Heart left ventricle (tissue), 13 donors: Measurements from ENCODE around the gene F8.

Experiments
- POLR2A ChIP-seq, 2 donors: fragments of 450-650 bp; IDR thresholded peaks; one replicate each; pipeline ENCODE4 v1.6.1; 2017; ENCODE audit warnings: antibody characterized with exemption in 2 of 2, mild to moderate bottlenecking in 2 of 2, moderate library complexity in 2 of 2
- TF ChIP-seq, protein P1 (sequence below), 12 donors: fragments of 200-600 bp; sonication (generic) in 4 of 12; IDR thresholded peaks; one replicate each; pipeline versions ENCODE4 v1.5.0 to v1.8.0; 2018 to 2022; ENCODE audit warnings: antibody characterized with exemption in 12 of 12, mild to moderate bottlenecking in 5 of 12
- donor health status: ischemic (EF 13 %, LVEDD 7.1; RV severe dilation, severe dysfunction).
- donor health status: DM: no; HTN: yes; CAD: no.
- donor health status: DM: no; HTN: no; CAD: no.
- donor health status: ischemic (EF 25% LVEDD 6.9; RV normal size, moderate dysfunction).
- donor health status: ischemic (EF 25% LVEDD 5.7; RV mildly dilated, moderate dysfunction).
- donor health status: ischemic (EF 35%, LVEDD 5.7; RV mildly dilated, moderate dysfunction).
- donor health status: nonischemic (EF 11% LVEDD 7.7; RV severe dilation, severe dysfunction).
- donor health status: DM: yes; HTN: yes; CAD: no.
- donor health status: PGD.
- donor health status: ischemic (EF 29% LVEDD 5.4; RV normal size, mild dysfunction).
- donor health status: nonischemic (EF 23%, LVEDD 6.1; RV moderate dilation, normal function).

DNA sequence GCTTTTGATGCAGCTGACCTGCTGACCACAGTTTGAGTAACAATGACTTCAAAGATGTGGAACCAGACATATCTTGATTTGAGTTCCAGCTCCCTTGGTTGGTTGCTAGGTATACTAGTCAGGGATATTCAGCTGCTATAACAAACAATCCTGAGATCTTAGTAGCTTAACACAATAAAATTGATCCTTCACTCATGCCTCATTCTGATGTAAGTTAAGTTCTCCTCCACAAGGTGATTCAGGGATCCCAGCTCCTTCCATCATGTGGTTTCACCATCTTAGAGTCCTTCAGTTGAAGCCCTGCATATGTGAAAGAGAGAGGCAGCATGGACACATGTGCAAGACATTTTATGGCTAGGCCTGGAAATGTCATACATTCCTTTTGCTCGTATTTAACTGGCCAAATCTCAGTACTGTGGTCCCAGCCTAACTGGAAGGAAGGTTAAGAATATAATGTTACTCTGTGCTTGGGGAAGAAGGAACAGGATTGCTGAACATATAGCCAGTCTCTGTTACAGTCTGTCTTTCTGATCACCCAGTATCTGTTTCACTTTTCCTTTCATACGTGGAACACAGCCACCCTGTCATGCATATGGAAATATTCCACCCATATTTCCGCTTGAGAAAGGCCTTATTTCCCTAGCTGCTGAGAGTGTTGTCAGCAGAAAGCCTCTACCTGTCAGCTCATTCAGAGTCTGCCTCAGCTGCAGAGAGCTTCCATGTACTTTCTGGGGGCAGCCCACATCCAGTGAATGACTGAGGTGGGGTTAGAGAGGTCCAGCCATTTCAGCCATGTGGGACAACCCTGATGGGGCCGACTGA, 195.1 kb downstream of the F8 start:
- no peak for TF ChIP-seq POLR2A (IDR thresholded peaks at IDR 0.05)
- TF ChIP-seq, protein P1, sequence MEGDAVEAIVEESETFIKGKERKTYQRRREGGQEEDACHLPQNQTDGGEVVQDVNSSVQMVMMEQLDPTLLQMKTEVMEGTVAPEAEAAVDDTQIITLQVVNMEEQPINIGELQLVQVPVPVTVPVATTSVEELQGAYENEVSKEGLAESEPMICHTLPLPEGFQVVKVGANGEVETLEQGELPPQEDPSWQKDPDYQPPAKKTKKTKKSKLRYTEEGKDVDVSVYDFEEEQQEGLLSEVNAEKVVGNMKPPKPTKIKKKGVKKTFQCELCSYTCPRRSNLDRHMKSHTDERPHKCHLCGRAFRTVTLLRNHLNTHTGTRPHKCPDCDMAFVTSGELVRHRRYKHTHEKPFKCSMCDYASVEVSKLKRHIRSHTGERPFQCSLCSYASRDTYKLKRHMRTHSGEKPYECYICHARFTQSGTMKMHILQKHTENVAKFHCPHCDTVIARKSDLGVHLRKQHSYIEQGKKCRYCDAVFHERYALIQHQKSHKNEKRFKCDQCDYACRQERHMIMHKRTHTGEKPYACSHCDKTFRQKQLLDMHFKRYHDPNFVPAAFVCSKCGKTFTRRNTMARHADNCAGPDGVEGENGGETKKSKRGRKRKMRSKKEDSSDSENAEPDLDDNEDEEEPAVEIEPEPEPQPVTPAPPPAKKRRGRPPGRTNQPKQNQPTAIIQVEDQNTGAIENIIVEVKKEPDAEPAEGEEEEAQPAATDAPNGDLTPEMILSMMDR (IDR thresholded peaks at IDR 0.05): no peak
